NCI-H187 treated with DMSO at 0.1 percent for 48 hours (cell line): ENCODE data around the gene TBX18.

ENCODE experiments used
- DNase-seq: peaks from one replicate; lab custom pipeline; 2025; lab: John Stamatoyannopoulos, UW

Gene TBX18

DNA sequence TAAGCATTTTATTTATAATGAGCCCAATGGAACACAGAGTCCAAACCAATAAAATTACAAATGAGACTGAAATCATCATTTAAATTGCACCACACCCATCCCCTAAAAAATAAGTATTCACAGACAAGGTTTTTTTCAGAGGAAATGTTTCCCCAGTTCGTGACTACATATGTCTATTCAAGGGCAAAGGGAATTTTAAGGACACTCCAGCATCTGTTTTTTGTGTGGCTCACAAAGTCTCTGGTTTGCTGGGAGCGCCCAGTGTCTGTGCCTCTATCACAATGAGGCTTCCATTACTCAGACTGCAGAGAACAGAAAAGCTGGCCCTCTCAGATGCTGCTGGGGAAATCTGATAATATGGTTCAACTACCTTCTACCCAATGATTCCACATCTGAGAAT lies 16.0 kb downstream of the TBX18 start:
- DNase-seq = no peak

DNA sequence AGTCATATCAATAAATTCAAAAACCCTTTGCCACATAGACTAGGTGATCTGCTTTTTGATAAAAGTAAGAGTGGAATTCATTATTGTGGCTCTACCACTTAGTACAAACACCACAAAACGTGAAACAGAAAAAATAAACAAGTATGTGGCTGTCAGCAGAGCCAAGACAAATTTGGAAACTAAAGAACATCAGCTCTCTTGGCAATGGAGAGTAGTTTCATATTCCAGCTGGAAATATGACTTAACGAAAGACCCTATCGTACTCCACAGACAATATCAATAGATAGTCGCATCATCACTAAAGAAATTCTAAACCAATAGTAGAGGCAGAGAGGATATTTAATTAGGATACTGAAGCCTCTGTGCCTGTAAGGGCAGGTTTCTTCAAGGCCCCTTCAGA lies 20.8 kb downstream of the TBX18 start:
- no peak for DNase-seq

DNA sequence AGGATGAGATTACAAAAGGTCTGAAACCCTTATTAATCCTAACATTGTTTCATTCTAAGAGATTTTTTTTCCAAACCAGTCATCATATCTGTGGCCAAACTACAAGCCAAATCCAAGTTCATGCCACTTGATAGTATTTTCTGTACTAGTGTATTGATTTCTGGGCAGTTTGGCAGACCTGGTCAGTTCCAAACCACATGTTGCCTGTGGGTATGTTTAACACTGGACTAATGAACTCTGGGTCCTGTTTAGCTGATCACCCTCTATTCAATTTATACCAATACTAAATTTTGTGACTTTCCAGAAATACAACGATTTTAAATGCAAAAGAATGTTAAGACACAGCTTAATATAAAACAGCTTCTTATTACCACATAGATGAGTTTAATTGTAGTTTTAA lies 24.0 kb downstream of the TBX18 start:
- no peak for DNase-seq

DNA sequence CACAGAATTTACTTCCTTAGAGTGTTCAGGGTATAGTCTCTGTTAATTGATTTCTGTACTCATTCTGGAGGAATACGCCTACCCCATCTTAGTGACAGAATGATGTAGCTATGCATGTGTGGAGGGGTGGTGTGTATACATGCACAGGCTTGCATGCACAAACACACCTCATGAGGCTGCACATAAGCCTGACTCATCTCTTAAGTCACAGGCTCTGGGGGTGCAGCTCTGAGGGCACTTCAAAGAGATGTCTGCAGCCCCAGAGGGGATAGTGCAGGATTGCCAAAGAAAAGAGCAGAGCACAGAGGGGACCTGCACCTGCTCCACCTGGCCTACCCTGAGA lies 24.6 kb downstream of the TBX18 start:
- no peak for DNase-seq

DNA sequence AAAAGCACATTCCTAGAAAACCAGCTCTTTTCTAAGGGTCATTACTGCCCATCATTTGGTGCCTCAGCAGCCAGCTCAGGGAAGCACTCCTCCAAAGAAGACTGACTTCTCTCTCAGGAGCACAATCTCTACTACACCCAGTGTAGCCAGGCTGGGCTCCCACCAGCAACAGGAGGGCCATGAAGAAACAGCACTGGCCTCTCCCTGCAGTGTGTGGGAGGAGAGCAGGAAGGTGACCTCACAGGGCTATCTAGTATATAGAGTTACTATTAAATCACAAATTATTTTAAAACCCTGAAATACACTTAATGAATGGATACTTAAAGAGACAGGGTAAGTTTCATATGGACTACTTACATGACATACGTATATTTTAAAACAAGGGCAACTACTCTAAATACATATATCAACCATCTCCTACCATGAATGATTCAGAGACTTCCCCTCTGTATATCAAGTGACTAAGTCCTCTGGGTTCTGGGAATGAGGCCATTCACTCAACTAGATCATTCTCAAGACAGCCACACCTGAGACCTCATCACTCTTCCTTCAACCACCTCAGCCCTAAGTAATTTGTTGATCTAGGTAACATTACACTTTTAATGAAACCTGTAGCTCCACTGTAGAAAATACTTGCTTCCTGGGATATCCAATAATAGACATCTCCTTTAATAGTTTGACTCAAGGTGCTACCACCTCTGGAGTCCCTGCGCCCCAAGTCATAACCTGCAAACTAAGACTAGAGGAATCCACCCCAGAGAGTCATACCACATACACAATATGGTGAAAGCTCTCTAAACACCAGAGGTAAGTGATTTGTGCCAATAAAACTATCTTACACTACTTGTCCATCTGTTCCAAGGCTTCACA lies 25.2 kb downstream of the TBX18 start:
- DNase-seq = no peak

DNA sequence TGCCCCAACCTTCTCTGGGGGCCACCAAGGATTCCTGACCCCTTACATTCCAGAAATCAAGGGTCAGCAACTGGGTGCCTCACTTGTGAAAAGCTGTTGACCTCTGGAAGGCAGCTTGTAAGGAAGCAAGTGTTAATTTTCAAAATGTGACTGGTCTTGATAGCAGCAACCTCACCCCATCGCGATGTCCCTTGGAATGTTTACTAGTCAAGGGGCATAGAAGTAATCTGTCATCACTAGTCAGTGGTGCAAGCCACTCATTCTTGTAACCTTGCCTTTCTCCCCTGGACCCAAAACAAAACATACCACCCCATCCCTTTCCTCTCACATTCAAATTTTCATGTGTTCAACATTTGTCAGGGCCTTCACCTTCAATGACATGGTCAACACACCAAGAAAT lies 30.5 kb downstream of the TBX18 start:
- DNase-seq = no peak

DNA sequence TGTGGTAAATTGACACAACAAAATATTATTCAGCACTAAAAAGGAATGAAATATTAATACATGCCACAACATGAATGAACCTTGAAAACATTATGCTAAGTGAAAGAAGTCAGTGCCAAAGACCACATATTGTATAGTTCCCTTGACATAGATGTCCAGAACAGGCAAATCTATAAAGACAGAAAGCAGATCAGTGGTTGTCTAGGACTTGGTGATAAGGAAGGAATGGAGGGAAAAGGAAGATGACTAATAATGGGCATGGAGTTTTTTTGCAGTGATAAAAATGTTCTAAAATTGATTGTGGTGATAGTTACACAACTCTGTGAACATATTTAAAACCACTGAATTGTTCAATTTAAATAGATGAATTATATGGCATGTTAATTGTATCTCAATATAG lies 32.5 kb downstream of the TBX18 start:
- no peak for DNase-seq

DNA sequence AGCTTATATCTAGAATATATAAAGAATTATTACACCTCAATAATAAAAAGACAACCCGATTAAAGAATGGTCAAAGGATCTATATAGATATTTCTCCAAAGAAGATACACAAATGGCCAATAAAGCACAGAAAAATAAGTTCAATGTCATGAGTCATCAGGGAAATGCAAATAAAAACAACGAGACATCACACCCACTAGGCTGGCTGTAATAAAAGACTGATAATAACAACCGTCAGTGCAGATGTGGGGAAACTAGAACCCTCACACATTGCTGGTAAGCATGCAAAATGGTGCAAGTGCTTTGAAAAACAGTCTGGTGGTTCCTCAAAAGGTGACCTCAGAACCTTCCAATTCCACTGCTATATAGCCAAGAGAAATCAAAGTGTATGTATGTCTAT lies 33.0 kb downstream of the TBX18 start:
- no peak for DNase-seq

DNA sequence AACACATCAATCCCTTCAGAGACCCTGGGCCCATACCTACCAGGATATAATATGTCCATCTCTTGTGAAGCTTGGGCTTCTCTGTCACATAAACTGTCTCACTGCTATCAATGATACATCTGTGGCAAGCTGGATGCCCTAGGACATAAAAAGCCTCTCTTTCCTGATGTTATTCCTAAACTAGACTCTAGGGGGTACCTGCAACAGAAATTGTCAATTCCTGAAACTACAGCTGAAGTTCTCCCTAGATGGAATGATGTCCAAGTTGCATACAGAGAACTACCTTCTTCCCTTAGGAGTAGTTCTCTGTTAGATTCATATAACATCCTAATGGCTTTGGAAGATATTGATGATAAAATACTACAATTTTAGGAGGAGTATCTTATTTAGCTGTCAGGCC lies 35.8 kb downstream of the TBX18 start:
- DNase-seq = no peak

DNA sequence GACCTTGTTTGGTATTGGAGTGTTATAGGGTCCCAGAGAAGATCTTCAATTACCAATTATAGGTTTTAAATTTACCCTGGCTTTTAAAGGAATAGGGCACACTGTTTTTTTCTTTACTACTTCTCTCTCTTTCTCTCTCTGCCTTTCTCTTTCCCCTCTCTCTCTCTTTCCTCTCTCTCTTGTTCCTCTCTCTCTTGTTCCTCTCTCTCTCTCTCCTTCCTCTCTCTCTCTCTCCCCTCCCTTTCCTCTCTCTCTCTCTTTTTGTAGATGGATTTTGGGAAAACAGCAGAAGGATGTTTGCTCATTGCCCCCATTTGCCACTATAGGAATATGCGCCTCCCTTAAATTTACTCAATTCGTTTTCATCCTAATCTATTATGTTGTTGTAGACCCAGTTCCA lies 45.2 kb downstream of the TBX18 start:
- DNase-seq = no peak

DNA sequence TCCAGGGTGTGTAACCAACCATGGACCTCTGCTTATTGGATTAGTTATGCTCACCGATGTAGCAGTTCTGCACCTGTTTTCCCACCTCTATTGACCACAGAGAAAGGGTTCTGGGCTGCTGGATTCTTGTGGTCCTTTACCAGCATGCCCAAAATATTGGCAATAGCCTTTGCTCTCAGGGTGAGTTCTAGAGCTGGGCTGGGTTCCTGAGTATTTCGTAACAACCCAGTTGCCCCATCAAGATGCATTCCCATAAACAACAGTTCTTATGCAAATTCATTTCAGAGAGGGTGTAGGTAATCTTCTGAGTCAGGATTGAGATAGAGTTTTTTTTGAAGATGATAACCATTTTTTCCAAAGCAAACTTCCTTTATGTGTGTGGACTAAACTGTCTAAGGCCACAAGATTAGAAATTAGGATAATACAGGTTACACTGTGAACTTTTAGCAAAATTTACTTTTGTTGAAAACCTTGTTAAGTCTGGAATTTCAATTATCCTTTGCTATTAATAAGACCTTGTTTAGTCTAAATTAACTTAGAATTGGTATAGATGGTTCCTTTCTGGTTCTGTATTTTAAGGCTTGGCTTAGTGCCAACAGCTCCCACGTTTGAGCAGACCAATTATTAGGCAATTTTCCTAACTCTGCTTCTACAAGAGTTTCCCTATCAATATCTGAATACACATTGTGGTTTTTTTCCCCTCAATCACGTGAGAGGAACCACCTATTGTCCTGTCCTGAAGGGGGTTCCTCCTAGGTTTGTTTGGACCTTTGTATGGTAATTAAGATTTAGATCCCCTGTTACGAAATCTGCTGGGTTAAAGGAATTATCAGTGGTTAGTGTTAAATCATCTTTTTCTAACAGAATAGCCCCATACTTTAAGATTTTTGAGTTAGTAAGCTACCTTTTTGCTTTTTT lies 46.1 kb downstream of the TBX18 start:
- DNase-seq = no peak

DNA sequence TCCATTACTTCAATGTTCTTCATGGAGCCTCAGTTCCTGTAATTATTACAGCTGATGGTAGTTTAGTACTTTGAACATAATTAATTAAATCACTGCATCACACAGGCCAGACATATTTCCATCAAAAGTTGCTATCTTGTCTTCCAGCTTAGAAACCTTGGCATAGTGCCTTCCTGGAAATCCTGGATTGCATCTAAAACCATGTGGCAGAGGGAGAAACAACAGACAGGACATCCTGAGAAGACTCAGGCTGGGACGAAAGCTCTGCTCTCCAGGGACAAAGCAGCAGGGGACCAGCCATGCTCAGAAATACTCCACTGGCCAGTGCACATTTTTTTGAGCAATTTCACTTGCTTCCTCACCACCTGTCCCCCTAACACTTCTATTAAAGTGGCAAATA lies 55.3 kb downstream of the TBX18 start:
- no peak for DNase-seq

DNA sequence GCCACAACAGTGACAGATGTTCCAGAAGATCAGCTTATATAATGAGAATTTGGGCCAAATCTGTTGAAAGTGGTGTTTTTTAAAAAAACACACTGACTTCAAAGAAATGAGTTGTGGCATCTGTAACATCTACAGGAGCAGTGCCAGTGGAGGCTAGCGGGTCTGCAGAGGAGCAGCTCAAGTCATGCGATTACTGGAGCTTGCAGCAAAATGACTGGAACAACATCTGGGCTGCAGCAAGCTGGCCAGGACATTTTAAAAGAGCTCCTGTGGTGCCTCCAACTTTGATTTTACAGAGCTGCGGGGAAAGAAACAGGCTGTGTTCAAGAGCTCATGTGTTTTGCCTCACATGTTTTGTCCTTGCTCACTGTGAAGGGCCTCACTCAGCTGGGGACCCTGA lies 57.2 kb downstream of the TBX18 start:
- no peak for DNase-seq

DNA sequence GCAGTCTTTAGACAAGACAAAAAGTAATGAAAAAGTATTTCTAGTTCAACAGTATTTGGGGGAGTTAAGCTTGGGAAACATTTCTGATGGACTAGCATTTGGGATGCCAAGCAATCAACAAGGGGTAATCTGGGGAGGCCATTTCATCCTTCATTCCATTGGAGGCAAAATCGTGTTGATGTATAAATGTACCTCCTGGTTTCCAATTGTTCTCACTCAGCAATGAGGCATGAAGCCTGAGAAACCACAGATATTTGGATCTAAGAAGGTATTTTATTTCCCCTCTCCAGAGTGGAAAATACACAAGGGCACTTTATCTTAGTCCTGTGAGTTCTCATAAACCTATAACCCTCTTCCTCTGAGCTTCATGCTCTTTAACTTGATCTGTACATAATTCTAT lies 68.2 kb downstream of the TBX18 start:
- no peak for DNase-seq

DNA sequence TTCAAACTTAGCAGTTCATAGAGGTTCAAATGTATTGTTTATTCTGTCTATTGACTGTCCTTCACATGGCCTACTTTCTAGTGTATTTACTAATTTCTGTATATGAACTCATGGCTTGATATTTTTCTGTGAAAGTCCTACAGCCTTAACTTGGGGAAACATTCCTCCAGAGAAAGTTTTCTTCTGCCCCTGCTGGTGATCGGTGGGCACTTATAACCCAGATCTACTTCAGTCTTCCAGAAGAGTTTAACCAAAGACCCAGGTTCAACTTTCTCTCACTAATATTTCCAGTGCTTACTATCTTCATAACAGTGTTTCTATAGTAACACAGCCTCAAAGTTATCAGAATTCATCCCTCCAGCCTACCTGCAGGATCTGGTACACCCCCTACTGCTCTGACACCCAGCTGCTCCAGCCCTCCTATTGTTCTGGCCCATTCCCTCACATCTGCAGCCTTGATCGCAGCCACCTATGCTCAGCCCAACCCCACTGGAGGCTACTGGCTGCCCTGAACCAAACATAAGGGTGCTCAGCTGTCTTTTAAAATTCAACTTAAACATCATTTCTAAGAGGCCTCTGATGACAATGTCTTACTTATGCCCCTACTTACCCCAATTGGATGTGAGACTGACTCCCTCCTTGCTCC lies 72.3 kb downstream of the TBX18 start:
- no peak for DNase-seq

DNA sequence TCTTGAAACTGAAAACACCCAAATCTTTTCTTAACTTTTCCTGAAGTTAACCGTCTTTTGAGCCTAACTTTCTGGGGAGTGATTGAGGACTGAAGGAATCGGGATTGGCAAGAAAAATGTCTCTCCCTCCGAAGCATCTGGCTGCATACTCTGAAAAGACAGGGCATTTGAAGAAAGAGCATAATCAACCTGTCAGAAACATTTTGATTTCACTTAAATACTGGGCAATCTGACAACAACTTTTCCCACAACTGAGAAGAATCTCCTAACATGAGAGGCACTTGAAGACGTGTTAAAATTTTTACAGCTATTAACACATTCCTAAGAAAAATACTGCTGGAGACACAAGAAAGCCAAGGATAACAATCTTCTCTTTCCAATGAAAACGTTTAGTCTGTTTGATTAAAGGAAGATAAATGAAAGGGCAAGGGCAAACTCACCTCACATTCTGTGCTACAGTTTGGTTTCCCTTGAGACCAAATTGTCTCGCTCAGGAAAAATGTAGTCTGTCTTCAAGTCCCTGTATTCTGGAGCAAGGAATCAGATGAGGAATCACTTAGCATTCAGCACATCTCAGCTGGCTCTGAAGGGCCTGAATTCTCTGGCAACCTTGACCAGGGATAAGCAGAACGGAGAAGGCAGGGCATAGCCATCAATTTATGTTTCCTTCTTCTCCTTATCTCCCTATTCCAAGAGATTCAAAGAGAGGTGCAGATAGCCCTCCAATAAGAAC lies 76.1 kb downstream of the TBX18 start:
- no peak for DNase-seq

DNA sequence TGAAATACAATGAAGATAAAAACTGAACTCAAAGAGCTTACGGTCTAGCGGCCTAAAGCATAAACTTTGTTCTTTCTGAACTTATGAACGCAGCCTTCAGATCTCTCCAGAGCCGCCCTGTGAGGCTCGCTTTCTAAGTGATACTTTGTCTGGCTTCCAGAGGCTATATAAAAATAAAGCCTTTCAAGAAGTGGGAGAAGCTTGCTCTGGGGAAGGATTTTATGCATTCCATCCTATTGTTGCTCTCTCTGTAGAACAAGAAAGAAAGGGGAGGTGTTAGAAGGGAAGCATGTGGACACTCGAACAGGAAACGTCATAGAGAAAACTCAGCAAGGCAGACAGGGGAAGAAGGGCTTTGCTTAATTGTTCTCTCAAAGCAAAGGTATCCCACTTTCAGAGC lies 77.0 kb downstream of the TBX18 start:
- DNase-seq = no peak

DNA sequence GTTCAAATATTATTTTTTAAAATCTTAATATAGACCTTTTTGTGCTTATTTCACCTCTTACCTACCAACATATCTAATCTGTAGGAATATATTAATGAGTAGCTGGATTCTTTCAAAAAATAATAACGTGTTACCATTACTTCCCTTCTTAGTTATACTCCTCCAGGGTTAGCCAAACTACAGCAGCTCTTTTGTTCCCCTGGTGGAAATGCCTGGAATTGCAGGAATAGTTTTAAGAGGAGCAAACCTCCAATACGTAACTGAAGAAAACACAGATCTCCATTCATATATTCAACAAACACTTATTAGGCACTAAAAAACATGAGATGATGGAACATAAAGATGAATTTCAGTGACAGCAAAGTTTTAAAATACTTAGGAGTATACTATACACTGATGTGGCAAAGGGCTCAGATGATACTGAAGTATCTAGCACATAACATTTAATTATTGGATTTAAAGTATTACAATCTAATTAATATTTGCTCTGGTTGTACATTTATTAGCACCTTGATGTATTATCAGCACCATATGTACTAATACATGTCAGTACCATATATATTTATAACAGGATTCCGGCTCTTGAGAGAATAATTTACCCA lies 78.3 kb downstream of the TBX18 start:
- no peak for DNase-seq

DNA sequence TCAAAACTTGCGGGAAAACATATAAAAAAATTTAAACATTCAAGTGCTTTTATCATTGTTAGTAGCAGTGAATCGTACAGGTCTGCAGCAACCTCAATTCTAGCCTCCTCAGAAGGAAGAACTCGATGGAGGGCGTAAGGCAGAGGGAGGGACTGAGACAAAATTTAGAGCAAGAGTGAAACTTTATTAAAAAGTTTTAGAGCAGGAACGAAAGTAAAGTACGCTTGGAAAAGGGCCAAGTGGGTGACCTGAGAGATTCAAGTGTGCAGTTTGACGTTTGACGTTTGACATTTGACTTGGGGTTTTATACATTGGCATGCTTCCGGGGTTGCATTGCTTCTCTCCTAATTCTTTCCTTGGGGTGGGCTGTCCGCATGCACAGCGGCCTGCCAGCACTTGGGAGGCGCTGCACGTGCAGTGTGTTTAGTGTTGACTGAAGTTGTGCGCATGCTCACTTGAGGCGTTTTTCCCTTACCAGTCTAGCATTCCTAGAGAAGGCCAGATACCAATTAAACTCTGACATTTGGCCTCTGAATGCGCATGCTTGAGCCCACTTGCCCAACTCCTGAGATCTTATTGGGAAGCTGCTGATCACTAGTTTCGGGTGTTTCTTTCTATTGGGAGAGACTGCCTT lies 82.6 kb downstream of the TBX18 start:
- no peak for DNase-seq

DNA sequence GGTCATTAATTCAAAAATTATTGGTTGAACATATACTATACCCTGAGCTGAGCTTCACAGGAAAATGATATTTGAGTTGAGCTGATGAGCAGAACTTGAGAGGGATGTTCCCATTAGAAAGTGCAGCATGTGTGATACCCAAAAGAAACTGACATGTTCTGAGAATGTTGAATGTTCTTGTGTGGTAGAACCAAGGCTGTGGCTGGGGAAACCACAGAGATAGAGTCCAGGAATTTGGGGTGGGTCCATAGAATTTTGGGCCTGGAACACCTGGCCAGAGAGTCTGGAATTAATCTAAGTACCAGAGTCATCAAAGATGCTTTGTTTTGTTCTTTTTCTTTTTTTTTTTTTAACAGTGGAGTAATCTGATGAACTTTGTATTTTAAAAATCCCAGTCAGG lies 88.7 kb downstream of the TBX18 start:
- no peak for DNase-seq

DNA sequence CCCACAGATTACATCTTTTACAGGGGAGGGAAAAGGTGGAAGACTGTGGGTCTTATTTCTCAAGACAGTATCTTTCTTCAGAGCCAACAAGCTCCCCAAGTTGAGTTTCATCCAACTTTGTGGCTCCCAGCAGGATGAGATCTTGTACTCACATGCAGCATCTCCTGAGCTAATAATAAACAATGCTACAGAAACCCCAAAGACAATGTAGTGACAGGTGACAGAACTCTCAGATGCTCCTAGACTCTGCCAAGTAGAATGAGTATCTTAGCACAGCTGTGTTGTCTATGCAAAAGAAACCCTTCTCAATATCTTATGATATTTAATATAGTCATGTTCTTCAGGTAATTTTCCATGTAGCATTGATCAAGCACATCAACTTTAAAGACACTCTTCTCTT lies 90.0 kb downstream of the TBX18 start:
- no peak for DNase-seq
